GM21526 (cell line): ENCODE measurements around the gene ELF5.

Source experiments
- ATAC-seq: cut with Tn5 transposase; IDR thresholded peaks from one replicate; pipeline ENCODE4 v1.9.1; 2021; ENCODE audit warnings: moderate library complexity; ENCODE audit not compliant: unreplicated experiment, low FRiP score

The ELF5 gene

DNA sequence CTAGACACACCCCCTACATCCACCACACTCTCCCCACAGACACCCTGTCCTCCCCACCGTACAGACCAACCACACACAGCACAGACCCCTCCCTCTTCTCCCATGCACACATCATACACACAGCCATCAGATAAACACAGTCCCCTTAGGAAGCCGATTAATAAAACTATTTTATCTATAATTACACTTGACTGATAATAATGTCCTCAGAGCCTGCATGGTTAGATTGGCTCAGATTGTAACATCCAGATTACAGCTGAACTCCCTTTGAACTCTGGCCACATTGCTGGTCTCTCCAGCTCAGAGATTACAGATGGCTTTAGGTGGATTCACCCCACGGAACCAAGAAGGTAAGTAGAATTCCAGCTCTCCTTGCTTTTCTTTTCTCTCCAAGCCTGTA, 9.5 kb upstream of the ELF5 start:
- ATAC-seq, result no peak

DNA sequence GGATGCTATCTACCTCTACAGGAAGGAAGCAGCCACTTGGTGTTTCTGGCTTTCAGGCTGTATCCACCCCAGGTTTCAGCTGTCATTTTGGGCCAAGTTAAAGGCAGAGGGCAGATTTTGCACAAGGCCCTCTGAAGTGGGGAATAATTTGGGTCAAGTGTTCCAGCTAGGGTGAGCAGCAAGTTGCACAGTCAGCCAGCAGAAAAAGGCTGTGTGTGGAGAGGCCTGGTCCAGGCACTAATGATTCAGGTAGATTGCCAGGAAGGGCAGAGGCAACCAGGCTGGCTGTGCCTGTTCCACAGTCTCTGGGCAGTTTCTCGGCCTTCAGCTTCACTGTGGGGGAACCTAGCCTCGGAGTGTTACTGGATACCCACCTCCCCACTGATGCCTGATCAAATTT, 8.6 kb upstream of the ELF5 start:
- no peak for ATAC-seq

GRCh38 chr11:34521265-34521664, 7.7 kb upstream of the ELF5 start:
- no peak for ATAC-seq

DNA sequence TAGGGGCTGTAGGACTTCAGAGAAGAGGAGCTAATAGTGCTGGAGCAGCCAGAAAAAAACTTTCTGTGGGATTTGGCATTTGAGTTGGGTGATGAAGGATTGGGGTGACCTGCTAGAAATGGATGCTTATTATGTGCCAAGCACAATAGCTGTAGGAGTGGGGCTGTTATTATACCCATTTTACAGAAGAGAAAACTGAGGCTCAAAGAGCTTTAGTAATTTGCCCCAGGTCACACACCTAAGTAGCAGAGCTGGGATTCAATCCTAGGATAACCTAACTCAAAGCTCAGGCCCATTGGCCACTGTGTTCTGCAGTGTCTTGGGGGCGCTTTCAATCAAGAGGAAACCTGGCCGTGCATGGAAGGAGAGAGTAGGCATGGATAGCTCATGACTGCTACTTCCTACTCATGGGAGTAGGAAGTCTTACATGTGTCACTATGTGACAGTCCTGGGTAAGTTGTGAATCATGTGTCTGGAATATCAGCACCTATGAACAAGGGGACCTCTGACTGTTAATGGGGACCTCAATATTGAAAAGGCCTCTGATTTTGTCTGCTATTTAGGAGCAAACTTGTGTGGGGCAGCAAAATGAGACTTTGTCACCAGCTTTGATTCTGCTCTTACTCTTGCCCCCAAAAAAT, 6.1 kb upstream of the ELF5 start:
- no peak for ATAC-seq

DNA sequence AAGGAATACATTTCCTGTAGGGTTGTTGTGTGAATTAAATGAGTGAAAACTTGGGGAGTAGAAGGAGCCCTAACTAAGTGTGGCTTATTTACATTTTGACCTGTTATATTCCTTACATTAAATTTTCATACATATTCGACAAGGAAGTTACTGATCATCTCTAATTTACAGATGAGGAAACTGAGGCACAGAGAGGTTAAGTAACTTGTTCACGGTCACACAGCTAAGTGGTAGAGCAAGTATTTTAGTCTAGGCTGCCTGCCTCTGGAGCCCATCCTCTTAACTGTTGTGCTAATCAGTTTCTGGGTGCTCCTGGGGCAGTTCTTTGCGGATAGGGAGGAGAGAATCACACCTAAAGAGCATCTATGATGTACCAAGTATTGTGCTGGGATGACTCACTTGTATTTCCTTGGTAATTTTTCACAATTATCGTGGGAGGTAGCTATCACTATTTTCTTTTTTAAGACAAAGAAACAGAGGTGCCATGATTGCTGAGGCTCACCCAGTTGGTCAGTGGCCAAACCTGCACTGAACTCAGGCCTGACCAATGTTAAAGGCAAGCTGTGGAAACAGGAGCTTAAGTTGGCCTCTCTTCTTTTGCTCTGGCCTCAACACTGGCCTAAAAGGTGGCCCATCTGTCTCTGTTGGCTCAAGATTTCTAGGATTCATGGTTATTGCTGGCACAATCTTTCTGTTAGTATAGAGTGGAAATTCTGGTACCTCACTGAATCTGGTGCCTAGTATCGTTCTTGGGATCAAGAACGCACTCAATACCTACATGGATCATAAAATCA, 2.9 kb upstream of the ELF5 start:
- ATAC-seq, result no peak

DNA sequence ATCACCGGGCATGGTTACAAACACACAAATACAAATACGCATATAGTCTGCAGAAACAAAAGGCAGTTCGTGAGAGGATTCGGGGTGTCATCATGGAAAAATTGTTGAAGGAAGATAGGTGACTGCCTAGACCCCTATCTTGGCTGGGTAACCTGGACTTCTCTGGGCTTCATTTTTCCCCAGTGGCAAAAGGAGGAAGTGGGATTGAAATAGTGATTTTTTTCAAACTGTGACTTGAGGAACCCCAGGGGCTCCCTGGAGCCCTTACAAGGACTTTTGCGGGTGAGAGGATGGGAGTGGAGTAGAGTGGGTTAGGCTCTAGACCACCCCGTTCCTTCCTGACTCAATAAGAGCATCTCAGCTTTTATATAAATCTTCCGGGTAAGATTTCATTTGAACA, 1.0 kb upstream of the ELF5 start:
- no peak for ATAC-seq

GRCh38 chr11:34512840-34513681, 533 bp downstream of the ELF5 start:
- peak; percentile 88 for ATAC-seq

DNA sequence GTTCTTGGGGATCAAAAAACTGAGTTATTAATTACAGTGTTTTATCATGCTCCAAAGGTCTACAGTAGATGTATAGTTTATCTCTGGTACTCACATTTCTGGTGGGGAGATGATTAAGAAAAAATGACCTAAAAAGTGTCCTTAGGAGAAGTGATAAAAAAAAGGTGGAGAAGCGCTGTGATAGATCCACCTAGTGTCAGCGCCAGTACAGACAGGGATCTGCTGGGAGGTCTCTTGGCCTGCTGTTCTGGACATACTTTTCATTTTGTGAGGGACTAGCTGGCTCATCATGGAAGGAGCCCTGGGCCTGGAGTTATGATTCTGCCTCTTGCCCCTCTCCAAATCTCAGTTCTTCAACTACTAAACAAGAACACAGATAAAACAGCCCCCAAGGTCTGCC, 2.9 kb downstream of the ELF5 start:
- no peak for ATAC-seq

DNA sequence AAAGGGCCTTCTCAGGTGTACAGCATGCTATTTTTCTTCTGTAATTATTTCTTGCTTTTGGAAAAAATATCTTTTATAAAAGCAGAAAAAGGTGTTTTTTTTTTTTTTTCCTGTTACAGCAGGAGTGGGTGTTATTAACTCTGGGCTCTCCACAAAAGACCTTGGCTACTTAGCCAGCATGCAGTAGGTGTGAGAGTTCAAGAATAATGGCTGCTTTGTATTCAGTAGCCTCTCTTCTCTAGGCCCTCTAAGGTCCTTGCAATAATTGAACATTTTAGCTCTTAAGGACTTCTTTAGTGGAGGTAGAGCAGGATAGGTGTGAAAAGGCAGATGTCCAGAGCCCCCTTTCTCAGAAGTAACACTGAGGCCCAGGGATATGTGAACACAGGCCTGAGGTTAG, 3.4 kb downstream of the ELF5 start:
- no peak for ATAC-seq

GRCh38 chr11:34509336-34509876, 4.2 kb downstream of the ELF5 start:
- no peak for ATAC-seq

DNA sequence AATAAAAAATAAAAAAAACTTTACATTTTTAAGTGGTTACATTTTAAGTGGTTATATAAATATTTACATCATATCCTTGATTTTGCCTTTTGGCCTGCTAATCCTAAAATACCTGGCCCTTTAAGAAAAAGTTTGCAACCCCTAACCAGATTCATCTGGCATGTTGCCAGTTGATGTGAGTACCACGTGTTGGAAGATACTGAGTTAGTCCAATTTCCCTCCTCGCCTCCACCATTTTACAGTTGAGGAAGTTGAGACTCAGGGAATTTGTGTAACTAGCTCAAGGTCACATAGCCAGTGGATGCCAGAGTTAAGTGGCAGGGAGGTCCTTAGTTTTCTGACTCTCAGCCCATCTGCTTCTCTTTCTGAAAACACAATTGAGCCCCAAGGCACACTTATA, 5.1 kb downstream of the ELF5 start:
- ATAC-seq, result no peak

GRCh38 chr11:34507610-34508009, 6.0 kb downstream of the ELF5 start:
- no peak for ATAC-seq

DNA sequence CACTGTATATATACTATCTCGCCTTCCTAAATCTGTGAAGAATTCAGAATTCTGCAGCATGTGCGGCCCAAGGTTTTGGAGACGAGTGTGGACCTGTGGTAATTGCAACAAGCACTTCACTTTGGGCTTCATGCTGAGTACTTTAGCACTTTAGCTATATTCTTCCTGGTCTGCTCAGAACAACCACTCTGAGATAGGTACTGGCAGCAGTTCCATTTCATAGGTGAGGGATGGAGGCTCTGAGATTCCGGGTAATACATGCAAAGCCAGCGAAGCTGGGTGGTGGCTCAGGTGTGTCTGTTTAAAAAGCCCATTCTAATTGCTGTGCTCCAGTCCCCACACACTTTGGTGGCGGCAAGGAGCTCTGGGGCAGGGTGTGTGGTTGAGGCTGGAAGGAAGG, 6.4 kb downstream of the ELF5 start:
- ATAC-seq, result no peak

DNA sequence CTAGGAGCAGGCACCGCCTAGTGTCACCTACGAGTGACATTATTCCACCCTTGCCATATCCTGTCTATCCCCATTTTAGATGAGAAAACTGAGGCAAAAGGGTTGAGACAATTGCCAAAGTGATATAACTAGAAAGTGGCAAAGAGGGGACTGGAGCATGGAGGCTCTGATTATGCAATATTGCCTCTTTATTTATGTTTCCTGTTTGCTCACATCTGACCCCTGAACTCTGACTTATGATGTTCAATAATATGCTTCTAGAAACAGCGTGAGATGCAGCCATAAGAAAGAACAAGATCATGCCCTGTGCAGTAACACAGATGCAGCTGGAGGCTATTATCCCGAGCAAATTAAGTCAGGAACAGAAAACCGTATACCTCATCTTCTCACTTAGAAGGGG, 7.7 kb downstream of the ELF5 start:
- no peak for ATAC-seq

GRCh38 chr11:34502949-34503348, 10.6 kb downstream of the ELF5 start:
- no peak for ATAC-seq

- no peak for ATAC-seq
Observed at GRCh38 chr11:34501949-34502348, 11.6 kb downstream of the ELF5 start.

DNA sequence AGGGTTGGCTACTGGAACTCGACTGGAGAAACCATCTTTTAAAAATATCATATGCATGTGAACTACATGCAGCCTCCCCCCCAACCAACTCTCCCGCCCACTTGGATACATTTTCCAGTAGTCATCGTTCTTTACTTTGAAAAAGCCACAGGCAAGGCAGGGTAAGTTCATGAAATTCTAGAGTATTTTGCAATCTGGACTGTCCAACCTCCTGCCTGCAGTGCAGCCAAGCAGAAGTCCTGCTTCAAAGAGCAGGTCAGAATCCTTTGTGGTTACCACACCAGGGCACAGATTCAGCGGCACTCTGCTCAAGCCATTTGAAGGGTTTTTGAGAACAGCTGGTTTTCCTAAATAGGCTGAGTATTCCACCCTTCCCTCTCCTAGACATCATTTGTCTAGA, 12.1 kb downstream of the ELF5 start:
- ATAC-seq, result no peak

DNA sequence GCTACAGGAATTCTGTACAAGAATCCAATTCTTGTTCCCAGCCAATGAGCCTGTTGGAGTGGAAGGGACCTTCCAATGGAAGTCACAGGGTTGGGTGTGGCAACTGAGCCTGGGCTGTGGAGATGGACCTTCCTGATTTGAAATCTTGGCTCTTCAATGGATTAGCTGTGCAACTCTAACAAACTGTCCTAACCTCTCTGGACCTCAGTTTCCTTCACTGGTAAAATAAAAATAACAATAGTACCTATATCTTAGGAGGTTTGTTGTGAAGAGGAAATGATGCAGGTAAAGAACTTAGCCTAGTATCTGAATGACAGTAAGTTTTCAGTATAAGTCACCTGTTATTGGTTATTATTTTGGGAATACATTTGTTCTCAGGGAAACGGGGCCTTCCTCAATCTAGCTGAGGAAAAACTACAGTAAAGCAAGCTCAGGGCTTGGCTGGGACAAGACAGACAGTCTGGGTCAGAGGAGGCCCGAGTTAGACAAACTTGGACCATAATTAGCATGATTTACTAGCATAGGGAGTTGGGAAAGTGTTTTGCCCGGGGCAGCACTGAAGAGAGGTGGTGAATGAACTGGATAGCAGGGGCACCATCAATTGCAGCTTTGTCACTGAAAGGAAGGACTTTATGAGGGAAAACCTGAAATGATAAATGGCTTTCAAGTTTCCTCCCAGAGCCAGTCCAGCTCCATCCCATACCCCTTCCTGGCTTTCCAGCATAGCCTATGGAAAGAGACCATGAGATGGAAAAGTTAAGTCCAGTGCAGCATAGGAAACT, 13.7 kb downstream of the ELF5 start:
- ATAC-seq, result no peak

GRCh38 chr11:34495724-34496377, 17.7 kb downstream of the ELF5 start:
- ATAC-seq, result no peak

DNA sequence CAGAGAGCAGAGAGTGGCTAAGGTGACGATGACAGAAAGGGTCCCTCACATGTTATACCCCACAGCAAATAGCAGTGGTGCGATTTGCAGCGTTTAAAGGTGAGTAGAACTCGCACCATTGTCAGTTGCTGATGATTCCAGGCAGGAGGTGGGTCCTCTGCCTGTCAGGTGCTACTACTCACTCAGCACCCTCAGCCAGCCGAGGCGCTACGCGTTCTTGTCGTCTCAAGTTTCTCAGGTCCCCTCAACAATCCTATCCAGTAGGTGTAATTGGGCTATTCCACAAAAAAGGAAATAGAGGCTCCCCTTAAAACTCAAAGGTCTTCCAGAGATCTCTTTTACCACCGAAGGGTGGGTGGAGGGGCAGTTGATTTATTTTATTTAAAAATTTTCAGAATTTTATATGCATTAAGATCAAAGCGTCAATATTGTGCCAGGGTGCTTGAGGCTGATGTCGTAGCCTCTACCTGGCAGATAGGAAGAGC, 18.3 kb downstream of the ELF5 start:
- no peak for ATAC-seq
